Epithelial cell of esophagus (primary cell): ENCODE data around the gene ABAT.
A peak's percentile ranks its signal among the peaks of the same experiment; 100 is the strongest.

ENCODE experiments used
- DNase-seq: peaks from one replicate; pipeline ENCODE4 v3.0.0; 2010; ENCODE audit warnings: low read depth
- H3K4me3 ChIP-seq: 2 replicates; pipeline ENCODE4 v1.5.1; 2011; ENCODE audit warnings: mild to moderate bottlenecking, low read length, control low read depth
- TF ChIP-seq, protein P1 (sequence below): IDR thresholded peaks from 2 replicates; pipeline ENCODE4 v1.5.1; 2011; ENCODE audit warnings: low read depth, mild to moderate bottlenecking, low read length, control low read depth, inconsistent platforms; ENCODE audit not compliant: insufficient read depth; ENCODE audit errors: missing control alignments

ABAT gene

DNA sequence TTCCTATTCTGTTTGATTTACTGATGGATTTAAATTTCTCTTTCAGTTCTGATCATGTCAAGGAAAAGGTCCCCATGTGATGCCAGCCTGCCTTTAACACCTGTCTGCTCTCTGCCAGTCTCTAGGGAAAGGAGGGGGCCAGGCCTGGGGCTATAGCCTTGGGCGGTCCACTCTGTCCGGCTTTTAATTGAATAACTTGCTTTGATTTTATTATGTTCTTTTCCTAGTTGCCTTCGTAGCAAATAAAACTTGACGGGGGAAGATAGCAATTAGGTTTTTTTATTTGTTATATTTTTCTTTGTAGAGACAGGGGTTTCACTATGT, 47.6 kb downstream of the ABAT start:
- H3K4me3 ChIP-seq: no peak overlapping the region
- TF ChIP-seq, protein P1, sequence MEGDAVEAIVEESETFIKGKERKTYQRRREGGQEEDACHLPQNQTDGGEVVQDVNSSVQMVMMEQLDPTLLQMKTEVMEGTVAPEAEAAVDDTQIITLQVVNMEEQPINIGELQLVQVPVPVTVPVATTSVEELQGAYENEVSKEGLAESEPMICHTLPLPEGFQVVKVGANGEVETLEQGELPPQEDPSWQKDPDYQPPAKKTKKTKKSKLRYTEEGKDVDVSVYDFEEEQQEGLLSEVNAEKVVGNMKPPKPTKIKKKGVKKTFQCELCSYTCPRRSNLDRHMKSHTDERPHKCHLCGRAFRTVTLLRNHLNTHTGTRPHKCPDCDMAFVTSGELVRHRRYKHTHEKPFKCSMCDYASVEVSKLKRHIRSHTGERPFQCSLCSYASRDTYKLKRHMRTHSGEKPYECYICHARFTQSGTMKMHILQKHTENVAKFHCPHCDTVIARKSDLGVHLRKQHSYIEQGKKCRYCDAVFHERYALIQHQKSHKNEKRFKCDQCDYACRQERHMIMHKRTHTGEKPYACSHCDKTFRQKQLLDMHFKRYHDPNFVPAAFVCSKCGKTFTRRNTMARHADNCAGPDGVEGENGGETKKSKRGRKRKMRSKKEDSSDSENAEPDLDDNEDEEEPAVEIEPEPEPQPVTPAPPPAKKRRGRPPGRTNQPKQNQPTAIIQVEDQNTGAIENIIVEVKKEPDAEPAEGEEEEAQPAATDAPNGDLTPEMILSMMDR: no peak
- no peak for DNase-seq

DNA sequence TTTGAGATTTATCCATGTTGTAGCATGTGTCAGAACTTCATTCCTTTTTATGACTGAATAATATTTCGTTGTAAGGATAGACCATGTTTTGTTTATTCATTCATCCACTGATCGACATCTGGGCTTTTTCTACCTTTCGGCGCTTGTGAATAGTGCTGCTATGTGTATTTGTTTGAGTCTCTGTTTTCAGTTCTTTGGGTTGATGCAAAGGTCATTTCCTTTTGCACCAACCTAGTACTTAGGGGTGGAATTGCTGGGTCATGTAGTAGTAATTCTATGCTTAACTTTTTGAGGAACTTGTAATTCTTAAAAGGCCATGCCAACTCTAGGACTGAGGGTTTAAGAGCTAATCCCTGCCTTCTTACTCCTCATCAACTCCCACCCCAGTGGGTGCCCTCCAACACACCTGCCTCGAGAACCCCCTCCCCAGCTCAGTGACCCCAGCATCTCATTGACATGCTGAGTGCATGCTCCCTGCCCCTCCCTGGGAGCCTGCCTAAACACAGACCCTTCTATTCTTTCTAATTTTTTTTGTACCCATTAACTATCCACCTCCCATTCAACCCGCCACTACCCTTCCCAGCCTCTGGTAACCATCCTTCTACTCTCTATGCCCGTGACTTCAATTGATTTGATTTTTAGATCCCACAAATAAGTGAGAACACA, 51.2 kb downstream of the ABAT start:
- no peak overlapping the region for H3K4me3 ChIP-seq
- TF ChIP-seq, protein P1: no peak
- no peak for DNase-seq

DNA sequence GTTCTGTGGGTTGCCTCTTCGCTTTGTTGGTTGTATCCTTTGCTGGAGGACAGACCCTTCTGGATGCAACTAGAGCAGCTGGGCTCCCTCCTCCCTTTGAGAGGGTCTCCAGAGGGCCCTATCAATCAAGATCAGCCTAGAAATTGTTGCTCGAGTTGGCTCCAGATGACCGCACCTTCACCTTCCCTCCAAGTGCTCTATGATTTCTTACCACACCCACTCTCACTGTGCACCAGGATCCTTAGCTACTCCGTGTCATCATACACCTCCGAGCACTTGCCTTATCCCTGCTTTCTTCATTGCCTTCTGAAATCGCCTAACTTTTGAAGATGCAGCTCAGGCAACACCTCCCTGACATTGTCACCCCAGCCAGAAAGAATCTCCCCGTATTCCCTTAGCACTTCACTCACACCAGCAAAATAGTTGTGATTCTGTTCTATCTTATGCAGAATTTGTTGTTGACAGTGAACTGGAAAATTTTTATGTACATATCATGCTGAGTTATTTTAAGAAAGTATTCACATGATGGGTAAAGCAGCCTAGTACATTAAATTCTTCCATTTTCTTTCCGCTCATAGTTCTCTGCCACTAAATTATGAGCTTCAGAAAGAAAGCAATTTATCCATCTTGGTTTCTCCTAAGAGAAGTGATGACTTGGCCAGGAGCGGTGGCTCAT, 52.9 kb downstream of the ABAT start:
- TF ChIP-seq, protein P1: no peak
- no peak overlapping the region for H3K4me3 ChIP-seq
- no peak for DNase-seq

DNA sequence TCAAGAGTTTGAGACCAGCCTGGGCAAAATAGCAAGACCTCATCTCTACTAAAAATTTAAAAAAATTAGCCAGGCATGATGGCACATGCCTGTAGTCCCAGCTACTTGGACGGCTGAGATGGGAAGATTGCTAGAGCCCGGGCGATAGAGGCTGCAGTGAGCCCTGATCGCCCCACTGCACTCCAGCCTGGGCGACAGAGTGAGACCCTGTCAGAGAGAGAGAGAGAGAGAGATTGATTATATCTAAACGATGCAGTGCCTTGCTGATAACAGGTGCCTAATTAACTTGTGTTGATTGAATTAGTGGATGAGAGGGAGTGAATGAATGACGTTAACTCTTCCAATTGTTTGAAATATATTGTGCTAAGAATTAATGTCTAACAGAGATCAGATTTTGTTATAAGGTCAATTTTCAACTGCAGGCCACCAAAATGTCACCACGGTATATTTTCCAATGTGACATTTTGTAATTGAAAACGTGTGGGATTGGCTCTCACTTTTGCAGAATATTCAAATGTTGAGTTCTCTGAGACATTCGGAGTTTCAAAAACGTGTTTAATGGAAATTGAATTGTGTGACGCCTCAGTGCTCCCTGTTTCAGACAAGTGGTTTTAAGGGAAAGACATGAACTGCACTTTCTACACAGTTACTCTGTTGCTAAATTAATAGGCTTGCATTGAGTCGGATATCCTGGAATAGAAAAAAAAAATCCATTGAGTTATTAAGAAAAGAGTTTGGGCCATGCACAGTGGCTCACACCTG, 53.6 kb downstream of the ABAT start:
- no peak overlapping the region for H3K4me3 ChIP-seq
- TF ChIP-seq, protein P1: no peak
- no peak for DNase-seq

DNA sequence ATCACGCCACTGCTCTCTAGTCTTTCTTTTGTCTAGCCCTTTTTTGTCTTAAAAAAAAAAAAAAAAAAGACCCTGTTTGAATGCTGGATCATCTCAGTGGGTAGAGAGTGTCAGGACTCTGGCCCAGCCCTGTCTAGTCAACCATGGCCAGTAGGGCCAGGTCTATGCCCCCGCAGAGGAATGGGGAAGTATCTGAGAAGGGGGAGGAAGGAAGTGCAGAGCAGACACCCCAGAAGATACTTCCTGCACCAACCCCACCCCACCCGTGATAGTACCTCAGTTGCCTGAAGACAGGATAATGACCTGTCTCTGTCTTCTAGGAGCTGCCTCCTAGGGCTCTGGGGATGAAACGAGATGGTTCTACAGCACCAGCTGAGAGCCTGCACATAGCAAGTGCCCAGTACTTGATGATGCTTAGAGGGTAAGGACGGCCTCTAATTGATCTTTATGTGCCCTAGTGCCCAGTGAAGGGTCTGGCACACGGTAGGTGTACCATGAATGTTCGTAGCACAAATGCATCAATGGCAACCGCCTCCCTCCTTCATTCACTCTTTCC, 55.4 kb downstream of the ABAT start:
- no peak for DNase-seq
- TF ChIP-seq, protein P1: no peak
- H3K4me3 ChIP-seq: no peak overlapping the region

DNA sequence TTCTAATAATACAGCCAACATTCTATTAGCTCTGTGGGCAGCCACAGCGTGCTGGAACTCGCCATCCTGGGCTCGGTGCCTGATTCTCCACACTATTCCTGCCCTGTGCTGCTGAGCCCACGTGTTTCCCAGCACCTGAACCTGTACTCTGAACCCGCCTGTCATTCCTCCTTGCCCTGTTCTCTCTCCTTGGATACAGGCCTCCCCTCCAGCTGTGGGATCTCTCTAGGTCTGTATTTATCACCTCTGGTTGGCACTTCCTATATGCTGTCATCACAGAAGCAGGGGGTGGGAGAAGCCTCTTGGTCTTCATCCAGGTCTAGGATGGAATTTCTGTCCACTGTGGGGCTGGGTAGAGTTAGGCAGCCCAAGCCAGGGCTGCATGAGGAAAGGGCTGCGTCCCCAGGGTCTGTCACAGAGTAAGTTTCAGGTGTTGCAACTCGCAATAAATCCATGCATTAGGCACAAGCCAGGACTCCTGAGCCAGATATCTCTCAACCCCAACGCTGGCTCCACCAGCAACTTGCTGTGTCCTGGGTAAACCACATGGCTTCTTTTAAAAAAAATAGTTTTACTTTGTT, 56.0 kb downstream of the ABAT start:
- no peak overlapping the region for H3K4me3 ChIP-seq
- peak; percentile 94 for DNase-seq
- TF ChIP-seq, protein P1: no peak
